PC-9 (cell line): ENCODE measurements around the gene USP48. TPM values are rescaled to one million over a fixed set of nuclear protein-coding genes. Genes with fewer than 3 reads are reported as not detected.

ENCODE experiments used
- BruUV-seq: library from RNA; stranded (reverse); fragments of 400-500 nt; replicated peaks from 2 replicates; lab custom pipeline; 2021; lab: Mats Ljungman, UMichigan
- CTCF ChIA-PET: fragments of 300-600 bp; sonication (Branson Sonifier 250); formaldehyde crosslinking; loops from one replicate; lab custom pipeline; 2022; ENCODE audit warnings: antibody characterized with exemption; lab: Charles Lee
- POLR2A ChIA-PET: fragments of 300-600 bp; sonication (Branson Sonifier 250); formaldehyde crosslinking; loops from one replicate; lab custom pipeline; 2022; ENCODE audit warnings: antibody characterized with exemption; ENCODE audit not compliant: unreplicated experiment; lab: Charles Lee
- DNase-seq, 2 experiments: peaks; one replicate each; pipeline versions ENCODE4 v3.0.0 to v3.0.0-alpha.2; 2015 to 2022; ENCODE audit warnings: mixed read lengths in 1 of 2
- H2AFZ ChIP-seq: fragments of 200-600 bp; sonication (generic); 2 replicates; pipeline ENCODE4 v1.8.1; 2017; ENCODE audit warnings: antibody characterized with exemption
- H3F3A ChIP-seq: fragments of 200-600 bp; sonication (generic); 2 replicates; pipeline ENCODE4 v1.8.1; 2017; ENCODE audit warnings: antibody characterized with exemption, mild to moderate bottlenecking, low read depth; ENCODE audit not compliant: insufficient read depth
- H3K27ac ChIP-seq: fragments of 200-600 bp; sonication (generic); 2 replicates; pipeline ENCODE4 v1.6.1; 2016; ENCODE audit warnings: mixed run types
- H3K27me3 ChIP-seq: fragments of 200-600 bp; sonication (generic); 2 replicates; pipeline ENCODE4 v1.6.1; 2016; ENCODE audit warnings: low read depth, mixed run types; ENCODE audit not compliant: insufficient read depth
- H3K36me3 ChIP-seq: fragments of 200-600 bp; sonication (generic); 2 replicates; pipeline ENCODE4 v1.6.1; 2016; ENCODE audit warnings: low read depth, mixed run types
- H3K4me1 ChIP-seq: fragments of 200-600 bp; sonication (generic); replicated peaks from 2 replicates; pipeline ENCODE4 v1.6.1; 2016; ENCODE audit warnings: mixed run types; ENCODE audit not compliant: insufficient read depth
- H3K4me2 ChIP-seq: fragments of 200-600 bp; sonication (generic); 2 replicates; pipeline ENCODE4 v1.6.1; 2017; ENCODE audit warnings: mixed run types
- H3K4me3 ChIP-seq: fragments of 200-600 bp; sonication (generic); 2 replicates; pipeline ENCODE4 v1.6.1; 2016; ENCODE audit warnings: mixed run types
- H3K79me2 ChIP-seq: fragments of 200-600 bp; sonication (generic); 2 replicates; pipeline ENCODE4 v1.6.1; 2017; ENCODE audit warnings: low read depth, mixed run types
- H3K9me2 ChIP-seq: fragments of 200-600 bp; sonication (generic); 2 replicates; pipeline ENCODE4 v1.8.1; 2017; ENCODE audit warnings: mild to moderate bottlenecking; ENCODE audit not compliant: insufficient read depth
- H3K9me3 ChIP-seq: fragments of 200-600 bp; sonication (generic); 2 replicates; pipeline ENCODE4 v1.8.1; 2016; ENCODE audit warnings: low read depth; ENCODE audit not compliant: insufficient read depth
- H4K20me1 ChIP-seq: fragments of 200-600 bp; sonication (generic); 2 replicates; pipeline ENCODE4 v1.8.1; 2017; ENCODE audit not compliant: insufficient read depth
- CTCF ChIP-seq: fragments of 200-600 bp; sonication (generic); conservative IDR thresholded peaks from 2 replicates; pipeline ENCODE4 v1.6.1; 2017; ENCODE audit warnings: mixed run types, antibody characterized with exemption, mild to moderate bottlenecking, moderate library complexity
- EZH2 ChIP-seq: fragments of 200-600 bp; sonication (generic); IDR thresholded peaks from 2 replicates; pipeline ENCODE4 v1.8.0; 2017; ENCODE audit warnings: antibody characterized with exemption, low read depth
- intact Hi-C: fragments of 100-400 bp; cut with micrococcal nuclease; formaldehyde crosslinking; loops from one replicate; pipeline ENCODE4 v1.10.0; 2022; ENCODE audit not compliant: unreplicated experiment
- total RNA-seq: library from RNA; stranded (reverse); gene quantifications from 2 replicates; pipeline ENCODE4 v1.2.3, GENCODE V29; 2021

Gene USP48
- total RNA-seq, 1 experiment from 2014 or later = 63.1 TPM

GRCh38 chr1:21724570-21724969 is 58.4 kb downstream of the USP48 start:
- no peak overlapping the region for H3K4me3 ChIP-seq
- ChIA-PET POLR2A (no interaction called here), CTCF (no interaction called here)
- H3K4me1 ChIP-seq = no peaks in the 10 kb centered on the region
- no peaks in the 10 kb centered on the region for H3K9me3 ChIP-seq
- no peaks in the 10 kb centered on the region for H3K27me3 ChIP-seq
- no peaks in the 10 kb centered on the region for H4K20me1 ChIP-seq
- no peak overlapping the region for H3K4me2 ChIP-seq
- BruUV-seq = no TSS peak
- DNase-seq = no peak
- 0 out of 2 replicates have a peak, but pooled peaks cover 2% of the 10 kb centered on the region for H3K36me3 ChIP-seq
- H3K79me2 ChIP-seq = no peaks in the 10 kb centered on the region
- H3K9me2 ChIP-seq = no peaks in the 10 kb centered on the region
- intact Hi-C loops = no loop called here
- no peak overlapping the region for H3K27ac ChIP-seq
- peaks cover 3% of the 10 kb centered on the region; the same call in 1 of the 2 replicates for H3F3A ChIP-seq
- H2AFZ ChIP-seq = no peak overlapping the region
- TF ChIP-seq CTCF (no peak), EZH2 (no peak)

- H3K79me2 ChIP-seq = no peaks in the 10 kb centered on the region
- H3K36me3 ChIP-seq = 0 out of 2 replicates have a peak, but pooled peaks cover 2% of the 10 kb centered on the region
- no peak for TF ChIP-seq EZH2
- no peak for TF ChIP-seq CTCF
- no peaks in the 10 kb centered on the region for H4K20me1 ChIP-seq
- H3K27ac ChIP-seq = no peak overlapping the region
- no peaks in the 10 kb centered on the region for H3K9me2 ChIP-seq
- H2AFZ ChIP-seq = no peak overlapping the region
- no peak overlapping the region for H3K4me2 ChIP-seq
- no peak for DNase-seq
- no peaks in the 10 kb centered on the region for H3K4me1 ChIP-seq
- BruUV-seq = no TSS peak
- no peaks in the 10 kb centered on the region for H3K27me3 ChIP-seq
- ChIA-PET POLR2A (no interaction called here), CTCF (no interaction called here)
- no peaks in the 10 kb centered on the region for H3K9me3 ChIP-seq
- no peaks in the 10 kb centered on the region for H3F3A ChIP-seq
- intact Hi-C loops = no loop called here
- no peak overlapping the region for H3K4me3 ChIP-seq
These were observed 58.9 kb downstream of the USP48 start for GRCh38 chr1:21724098-21724497.

- H3K79me2 ChIP-seq = no peaks in the 10 kb centered on the region
- H3K4me1 ChIP-seq = no peaks in the 10 kb centered on the region
- H3K4me3 ChIP-seq = no peak overlapping the region
- no peak for TF ChIP-seq CTCF
- no peak for TF ChIP-seq EZH2
- H4K20me1 ChIP-seq = no peaks in the 10 kb centered on the region
- intact Hi-C loops = no loop called here
- H3K27me3 ChIP-seq = no peaks in the 10 kb centered on the region
- BruUV-seq = no TSS peak
- ChIA-PET POLR2A (no interaction called here), CTCF (no interaction called here)
- no peaks in the 10 kb centered on the region for H3K36me3 ChIP-seq
- DNase-seq = no peak
- H2AFZ ChIP-seq = no peak overlapping the region
- H3K9me2 ChIP-seq = no peaks in the 10 kb centered on the region
- no peaks in the 10 kb centered on the region for H3F3A ChIP-seq
- H3K4me2 ChIP-seq = no peak overlapping the region
- H3K27ac ChIP-seq = no peak overlapping the region
- H3K9me3 ChIP-seq = no peaks in the 10 kb centered on the region
These were observed 61.5 kb downstream of the USP48 start for GRCh38 chr1:21721295-21721985.
